Measurements from ENCODE around the gene SEC14L2.
"Not testable (repeated sequence)": the region's sequence is repeated elsewhere in the genome, so short reads cannot be mapped to it uniquely, and the experiment has no call there.

The SEC14L2 gene

DNA sequence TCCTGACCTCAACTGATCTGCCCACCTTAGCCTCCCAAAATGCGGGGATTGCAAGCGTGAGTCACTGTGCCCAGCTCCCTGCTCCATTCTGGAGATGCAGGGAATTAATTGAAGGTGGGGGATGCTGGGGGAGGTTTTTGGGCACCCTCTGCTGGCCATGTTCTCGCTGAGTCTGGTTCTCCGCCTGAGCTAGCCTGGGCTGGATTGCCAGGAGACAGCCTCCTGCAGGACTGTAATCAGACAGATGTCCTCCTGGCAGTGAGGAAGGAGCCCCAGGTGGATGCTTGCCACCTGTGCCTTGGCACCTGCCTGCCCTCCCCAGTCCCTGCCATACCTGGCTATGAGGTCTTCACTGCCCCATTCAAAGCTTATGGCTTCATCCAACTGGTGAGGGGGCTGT, 34.1 kb downstream of the SEC14L2 start:
- DNase-seq, result no peak

DNA sequence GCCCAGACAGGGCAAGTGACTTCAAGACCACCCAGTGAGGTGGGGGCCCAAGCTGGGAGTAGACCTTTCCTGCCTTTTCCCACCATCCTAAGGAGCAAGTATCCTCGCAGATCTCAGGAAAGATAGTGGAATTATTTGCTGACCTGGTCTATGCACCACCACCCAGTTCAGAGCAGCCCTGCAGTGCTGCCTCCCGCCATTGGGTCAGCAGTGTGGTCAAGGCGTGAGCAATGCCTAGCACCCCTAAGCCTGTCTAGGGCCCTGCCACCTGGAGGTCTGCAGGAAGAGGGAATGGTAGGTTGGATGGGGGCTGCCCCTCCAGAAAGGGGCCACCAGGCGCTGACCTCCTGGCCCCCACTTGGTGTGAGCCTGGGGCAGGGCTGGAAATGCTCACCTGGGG, 35.3 kb downstream of the SEC14L2 start:
- DNase-seq, result no peak

DNA sequence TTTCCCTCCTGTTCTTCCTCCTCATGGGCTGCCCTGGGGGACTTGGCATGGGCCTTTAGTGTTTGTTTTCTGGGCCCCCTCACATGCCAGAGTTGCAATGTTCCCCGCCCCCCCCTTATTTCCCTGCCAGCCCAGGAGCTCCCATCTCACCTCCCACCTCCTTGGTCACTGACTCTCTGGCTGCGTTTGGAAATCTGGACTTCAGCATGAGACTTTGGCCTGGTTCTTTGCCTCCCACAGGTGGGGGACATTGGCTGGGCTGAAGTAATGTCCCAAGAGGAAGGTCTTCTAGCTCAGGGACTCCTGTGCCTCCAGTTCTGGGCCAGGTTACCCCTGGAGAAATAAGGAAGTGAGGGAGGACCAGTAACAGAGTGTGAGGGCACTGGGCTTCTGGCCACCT, 35.7 kb downstream of the SEC14L2 start:
- no peak for DNase-seq

DNA sequence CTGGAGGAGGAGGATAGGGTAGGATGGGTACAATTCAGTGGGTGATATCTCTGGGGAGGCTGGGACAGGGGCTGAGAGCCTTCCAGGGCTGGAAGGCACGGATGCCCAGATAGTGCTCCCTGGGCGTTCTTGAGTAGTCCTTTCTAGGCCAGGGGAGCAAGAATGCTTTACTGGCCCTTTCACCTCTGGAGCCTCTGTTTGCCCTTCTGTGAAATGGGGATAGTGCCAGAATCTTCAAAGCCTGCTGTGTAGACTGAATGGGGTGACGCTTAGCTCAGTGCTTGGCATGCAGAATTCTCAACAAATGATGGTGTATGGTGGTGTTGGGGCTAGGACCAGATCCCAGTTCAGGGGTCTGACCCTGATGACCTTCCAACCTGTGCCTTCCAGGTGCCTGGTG, 36.4 kb downstream of the SEC14L2 start:
- no peak for DNase-seq

DNA sequence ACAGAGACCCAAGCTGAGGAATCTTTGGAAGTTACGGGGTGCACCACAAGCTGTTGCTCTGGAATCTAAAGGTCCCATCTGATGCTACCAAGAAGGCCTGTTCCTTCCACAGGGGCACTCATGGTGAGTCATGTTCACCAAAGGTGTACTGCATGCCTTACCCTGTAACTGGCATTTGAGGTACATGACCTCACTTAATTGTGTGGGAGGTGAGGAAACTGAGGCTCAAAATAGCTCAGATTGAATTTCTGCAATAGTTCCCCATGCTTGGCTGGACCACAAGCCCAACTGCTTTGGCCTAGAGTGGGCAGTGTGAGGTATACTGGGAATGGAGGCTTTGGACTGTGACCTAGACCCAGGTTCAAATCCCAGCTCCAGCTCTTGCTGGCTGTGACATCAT, 37.0 kb downstream of the SEC14L2 start:
- no peak for DNase-seq

DNA sequence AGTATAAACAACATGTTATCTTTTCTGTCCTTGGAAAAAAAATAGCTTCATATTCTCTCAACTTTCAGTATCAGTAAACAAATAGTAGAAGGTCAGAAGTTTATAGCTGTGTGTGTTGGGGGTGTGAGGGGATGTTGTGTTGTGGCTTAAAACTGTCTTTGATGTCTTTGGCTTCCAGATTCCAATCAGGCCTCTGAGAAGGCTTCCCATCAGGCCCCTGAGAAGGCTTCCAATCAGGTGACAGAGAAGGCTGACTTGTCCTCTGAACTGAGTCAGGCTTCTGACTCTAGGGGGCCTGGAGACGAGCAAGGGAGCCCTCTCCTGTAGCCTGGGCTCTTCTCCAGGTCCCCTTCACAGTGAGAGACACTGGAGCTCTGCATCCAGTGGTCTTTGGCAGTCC, 38.0 kb downstream of the SEC14L2 start:
- DNase-seq, result no peak

DNA sequence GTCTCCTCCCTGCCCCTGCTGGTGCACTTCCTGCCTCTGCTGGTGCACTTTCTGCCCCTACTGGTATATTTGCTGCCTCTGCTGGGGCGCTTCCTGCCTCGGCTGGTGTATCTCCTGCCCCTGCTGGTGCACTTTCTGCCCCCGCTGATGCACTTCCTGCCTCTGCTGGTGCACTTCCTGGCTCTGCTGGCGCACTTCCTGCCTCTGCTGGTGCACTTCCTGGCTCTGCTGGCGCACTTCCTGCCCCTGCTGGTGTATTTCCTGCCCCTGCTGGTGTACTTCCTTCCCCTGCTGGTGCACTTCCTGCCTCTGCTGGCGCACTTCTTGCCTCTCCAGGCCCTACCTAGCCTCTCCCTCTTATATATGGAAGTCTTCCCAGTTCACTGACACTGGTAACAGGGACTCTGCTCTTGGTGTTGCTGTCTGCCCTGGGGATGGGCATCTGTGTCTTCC, 38.9 kb downstream of the SEC14L2 start:
- DNase-seq, result peak; percentile 92 to 96

DNA sequence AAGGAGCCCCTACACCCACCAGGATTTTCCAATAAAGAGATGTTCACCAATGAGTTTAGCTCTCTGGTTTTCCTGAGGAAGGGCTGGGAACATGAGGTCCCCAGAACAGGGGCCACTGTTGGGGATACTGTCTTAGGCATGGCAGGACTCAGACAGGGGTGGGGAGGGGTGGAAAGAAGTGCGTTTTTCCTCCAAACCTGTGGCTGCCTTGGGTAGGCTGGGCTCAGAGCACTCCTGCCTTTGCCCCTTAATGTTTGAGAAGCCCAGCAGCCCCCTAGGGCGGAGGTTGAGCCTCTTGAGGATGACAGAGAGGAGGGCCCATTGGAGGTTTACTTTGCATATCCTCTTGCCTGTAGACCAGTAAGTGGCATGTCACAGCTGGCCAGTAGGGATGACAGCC, 39.4 kb downstream of the SEC14L2 start:
- DNase-seq, result no peak

DNA sequence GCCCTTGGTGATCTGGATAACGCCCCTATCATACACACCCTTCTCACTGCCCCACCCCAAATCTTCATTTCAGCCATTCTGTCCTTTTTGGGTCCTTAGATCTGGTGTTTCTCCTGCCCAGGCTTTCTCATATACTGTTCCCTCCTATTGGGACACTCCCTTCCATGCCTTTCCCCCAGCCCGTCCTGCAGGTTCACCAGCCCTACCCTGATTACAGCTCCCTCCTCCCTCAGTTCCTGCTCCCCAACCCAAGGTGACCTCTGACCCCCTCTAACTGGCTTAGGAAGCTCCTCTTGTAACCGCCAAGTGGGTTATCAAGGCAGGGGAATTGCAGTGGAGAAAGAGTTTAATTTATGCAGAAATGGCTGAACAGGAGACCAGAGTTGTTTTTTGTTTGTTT, 41.7 kb downstream of the SEC14L2 start:
- DNase-seq, result no peak

DNA sequence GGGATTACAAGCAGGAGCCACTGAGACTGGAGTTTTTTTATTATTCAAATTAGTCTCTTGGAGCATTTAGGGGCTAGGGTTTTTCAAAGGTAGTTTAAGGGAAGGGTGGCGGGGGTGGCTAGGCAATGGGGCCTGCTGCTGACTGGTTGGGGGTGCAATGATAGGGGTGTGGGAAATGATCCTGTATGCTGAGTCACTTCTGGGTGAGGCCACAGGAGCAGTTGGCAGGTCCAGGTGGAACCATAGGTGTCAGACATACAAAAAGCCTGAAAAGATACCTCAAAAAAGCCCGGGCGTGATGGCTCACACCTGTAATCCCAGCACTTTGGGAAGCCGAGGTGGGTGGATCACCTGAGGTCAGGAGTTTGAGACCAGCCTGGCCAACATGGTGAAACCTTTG, 42.4 kb downstream of the SEC14L2 start:
- DNase-seq, result no peak

DNA sequence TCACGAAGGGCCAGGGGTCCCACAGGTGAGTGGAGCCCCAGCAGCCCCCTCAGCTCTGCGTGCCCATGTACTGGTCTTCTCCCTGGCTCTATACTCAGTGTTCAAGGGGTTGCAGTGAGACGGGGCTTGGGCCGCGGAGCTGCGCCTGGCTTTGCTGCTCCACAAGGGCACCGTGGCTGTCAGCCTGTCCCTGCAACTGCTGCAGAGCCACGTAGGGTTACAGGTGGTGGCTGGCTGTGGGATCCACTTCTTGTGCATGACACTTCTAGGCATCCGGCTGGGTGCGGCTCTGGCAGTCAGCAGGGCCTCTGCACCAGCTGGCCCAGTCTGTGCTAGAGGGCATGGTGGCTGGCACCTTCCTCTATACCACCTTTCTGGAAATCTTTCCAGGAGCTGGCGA, 43.0 kb downstream of the SEC14L2 start:
- DNase-seq, result no peak

DNA sequence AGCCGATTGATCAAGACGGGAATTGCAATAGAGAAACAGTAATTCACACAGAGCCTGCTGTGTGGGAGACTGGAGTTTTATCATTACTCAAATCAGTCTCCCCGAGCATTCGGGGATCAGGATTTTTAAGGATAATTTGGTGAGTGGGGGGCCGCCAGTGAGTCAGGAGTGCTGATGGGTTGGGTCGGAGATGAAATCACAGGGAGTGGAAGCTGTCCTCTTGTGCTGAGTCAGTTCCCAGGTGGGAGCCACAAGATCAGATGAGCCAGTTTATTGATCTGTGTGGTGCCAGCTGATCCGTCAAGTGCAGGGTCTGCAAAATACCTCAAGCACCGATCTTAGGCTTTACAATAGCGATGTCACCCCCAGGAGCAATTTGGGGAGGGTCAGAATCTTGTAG, 44.3 kb downstream of the SEC14L2 start:
- DNase-seq, result no peak

DNA sequence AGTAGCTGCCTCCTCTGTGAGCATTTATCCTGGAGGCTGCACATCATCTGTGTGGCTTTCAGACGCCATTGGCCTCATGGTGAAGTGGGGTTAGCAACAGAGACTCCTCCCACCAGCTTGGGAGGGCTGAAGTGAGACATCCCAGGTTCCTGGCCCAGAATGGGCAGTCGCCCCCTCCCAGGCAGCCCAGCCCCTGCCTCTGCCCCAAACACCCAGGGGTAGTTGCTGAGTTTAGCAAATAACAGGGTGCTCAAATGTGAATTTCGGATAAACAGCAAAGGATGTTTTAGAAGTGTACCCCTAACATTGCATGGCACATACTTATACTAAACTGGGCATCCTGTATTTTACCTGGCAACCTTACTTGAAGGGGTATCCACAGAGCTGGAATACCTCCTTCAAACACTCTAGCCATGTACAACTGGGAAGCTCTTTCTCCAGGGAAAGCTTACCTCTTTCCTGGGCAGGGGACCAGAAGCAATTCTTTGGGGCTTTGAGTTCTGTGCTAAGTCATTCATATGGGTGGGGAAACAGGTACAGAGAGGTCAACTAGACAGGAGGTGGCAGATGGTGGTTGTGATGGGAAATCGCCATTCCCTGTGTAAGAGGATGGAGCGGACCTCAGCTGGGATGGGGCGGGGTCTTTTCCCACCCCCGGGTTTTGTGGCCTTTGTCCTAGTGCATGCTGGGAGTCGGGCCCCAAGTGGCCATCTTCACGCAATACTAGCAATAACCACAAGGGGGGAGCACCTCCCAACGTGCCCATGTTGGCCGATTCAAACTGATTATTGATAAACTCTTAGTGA, 48.0 kb downstream of the SEC14L2 start:
- peak; percentile 53 to 66 for DNase-seq

DNA sequence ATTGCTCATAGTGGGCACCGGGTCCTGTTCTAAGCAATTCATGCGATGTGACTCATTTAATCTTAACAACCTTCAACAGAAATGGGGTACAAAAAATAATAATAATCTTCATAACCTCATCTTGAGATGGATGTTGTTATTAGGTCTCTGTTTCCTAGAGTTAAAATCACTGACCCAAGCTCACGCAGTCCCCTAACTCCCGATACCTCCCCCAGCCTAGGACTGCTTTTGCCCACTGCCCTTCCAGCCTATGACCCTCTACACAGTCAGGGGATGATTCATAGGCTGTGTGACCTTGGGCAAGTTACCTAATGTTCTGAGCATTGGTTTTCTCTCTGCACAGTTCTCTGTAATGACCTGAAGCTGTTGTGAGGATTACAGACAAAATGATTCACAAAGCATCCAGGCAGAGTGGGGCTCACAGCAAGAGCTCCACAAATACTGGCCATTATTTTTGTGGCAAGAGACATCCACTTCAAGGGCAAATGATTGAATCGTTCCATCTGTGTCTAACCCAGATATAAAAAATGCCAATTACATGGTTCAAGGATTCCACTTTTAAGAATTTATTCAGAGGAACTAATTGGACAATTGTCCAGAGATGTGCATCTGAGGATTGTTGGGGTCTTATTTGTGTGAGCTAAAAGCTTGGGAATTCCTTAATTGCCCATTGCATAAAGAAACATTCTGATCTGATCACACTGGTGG, 48.8 kb downstream of the SEC14L2 start:
- DNase-seq, result no peak

DNA sequence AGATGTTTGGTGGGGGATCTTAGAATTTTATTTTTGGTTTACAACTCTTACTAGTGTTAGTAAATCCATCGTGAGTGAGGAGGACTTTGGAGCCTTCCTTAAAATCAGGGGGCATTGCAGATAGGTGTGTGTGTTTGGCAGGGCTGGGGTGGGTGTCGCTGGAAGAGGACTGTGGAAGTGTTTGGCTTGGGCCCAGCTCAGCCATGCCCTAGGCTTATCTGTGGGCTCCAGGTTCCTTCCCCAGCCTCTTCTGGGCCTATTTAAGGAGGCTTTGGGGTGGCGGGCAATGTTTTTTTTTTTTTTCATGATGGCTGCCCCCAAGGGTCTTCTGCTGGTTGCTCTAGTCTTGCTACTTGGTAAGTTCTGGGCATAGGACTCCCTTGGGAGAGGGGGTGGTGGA, 50.8 kb downstream of the SEC14L2 start:
- no peak for DNase-seq

DNA sequence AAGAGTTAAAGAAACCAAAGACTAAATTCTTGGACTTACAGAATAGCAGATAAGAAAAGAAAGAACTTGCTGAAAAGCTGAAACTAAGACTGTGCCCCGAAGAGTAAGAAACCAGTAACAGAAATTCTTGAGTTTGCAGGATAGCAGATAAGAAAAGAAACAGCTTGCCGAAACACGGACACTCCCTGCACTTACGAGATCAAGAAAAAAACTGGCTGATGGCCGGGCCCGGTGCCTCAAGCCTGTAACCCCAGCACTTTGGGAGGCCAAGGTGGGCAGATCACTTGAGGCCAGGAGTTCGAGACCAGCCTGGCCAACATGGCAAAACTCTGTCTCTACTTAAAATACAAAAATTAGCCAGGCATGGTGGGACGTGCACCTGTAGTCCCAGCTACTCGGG, 54.7 kb downstream of the SEC14L2 start:
- not testable (repeated sequence) for DNase-seq

DNA sequence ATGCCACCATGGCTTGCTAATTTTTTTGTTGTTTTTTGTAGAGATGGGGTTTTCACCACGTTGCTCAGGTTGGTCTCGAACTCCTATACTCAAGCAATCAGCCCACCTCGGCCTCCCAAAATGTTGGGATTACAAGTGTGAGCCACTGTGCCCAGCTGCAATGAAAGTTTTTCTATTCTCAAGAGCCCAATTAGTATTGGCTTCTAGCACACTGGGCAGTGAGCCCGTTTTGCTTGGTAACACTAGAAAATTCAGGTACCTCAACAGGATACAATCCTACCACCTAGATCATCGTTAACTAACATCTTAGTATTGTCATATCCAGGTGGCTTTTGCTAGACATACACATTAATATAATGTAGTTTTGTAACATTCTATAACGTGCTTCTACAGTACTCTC, 56.0 kb downstream of the SEC14L2 start:
- no peak for DNase-seq

DNA sequence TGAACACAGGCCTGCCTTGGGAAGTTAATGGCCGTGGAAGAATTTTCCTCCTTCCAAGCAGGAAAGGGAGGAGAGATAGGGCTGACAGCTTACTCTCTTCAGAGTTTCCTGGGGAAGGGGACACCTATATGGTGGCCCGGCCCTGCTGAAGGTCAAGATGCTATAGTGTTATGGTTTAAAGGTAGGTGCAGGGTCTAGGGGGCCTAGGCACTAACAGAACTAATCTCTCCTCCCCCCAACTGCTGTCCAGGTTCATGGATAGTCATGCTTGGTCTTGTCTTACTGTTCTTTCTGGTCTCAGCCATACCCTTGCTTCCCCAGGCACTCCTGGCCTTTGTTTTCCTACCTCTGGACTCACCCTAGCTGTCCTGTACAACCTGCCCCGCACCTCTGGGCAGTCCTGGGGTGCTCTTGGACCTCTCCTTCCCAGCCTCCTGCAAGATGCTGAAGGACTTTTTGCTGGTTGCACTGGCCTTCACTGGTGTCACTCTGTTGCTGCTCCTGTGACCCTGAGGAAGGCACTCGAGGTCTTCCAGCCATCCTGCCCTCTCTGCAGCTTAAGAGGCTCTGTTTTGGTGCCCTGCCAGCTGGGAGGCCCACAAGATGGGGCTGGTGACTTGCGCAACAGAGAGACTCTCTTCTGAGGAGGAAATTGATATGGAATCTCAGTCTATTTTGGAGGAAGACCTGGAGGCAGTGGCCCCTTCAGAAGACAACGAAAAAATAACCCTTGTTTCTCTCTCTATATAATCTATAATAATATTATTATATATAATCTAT, 57.1 kb downstream of the SEC14L2 start:
- DNase-seq, result no peak

DNA sequence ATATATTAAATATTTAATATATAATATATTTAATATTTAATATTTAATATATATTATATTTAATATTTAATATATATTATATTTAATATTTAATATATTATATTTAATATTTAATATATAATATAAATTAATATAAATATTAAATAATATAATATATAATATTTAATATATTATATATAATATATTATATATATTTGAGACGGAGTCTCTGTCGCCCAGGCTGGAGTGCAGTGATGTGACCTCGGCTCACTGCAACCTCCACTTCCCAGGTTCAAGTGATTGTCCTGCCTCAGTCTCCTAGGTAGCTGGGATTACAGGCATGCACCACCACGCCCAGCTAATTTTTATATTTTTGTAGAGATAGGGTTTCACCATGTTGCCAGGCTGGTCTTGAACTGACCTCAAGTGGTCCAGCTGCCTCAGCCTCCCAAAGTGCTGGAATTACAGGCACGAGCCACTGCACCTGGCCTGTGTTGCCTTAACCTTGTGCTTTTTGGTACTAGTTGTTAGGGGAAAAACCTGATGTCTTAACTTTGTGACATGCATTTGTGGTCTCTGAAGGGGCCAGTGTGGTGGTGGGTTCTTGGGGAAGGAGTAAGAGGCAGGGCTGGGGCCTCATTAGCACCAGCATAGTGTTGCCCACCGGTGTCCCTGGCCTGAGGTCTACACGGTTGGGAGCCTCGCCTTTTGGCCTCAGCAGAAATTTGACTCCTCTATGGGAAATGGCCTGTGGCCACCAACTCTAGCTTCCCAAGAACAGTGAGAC, 58.4 kb downstream of the SEC14L2 start:
- DNase-seq, result no peak

DNA sequence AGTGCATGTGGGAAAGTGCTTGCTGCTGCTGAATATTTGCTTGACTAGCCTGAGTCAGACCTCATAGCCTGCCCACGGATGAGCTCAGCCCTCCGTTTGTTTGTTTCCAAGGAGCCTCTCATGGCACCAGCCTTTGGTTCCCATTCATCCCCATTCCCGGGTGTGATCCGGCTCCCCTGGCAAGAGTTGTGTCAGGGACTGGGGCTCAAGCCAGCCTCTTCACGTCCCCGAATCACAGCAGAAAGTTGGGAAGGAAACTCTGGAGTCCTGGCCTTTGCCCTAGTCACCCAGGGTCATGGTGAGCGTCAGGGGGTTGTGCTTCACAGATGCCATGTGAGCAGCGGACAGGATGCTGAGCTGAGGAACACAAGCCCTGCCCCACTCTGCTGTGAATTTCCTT, 61.2 kb downstream of the SEC14L2 start:
- no peak for DNase-seq

DNA sequence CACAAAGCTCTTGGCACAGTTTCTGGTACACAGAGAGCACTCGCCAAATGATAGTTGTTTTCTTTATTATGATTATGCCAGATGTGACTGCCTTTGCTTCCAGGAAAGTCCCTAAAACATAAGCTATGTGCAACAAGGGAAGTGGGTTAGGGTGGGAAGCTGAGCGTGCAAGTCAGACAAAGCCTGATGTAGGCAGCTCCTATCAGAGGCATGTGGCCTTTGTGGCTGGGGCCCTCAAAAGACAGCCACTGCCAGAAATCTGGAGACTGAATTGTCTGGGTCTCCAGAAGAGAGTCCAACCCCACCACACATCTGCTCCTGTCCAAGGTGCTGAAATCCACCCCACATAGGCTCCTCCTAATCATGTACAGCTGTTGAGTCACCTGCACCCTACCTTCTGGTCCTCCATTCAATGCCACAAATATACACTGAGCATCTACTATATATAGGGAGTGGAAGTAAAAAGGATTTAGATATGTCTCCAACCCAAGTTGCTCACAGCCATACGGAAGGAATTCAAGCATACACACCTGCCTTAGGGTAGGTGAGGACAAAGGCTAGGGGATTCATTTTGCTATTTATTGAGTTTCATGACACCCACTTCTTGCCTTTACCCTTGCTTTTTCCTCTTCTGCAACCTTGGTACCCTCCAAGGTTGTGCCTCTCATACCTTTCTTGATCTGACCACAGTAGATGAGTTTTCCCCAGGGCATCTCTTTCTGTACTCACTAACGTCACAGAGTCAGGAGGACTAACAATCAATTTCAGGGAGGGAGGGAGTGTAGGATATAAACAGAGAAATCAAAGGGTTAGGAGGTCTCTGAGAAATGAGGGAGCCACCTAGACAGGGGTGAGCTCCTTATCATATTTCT, 62.6 kb downstream of the SEC14L2 start:
- no peak for DNase-seq

DNA sequence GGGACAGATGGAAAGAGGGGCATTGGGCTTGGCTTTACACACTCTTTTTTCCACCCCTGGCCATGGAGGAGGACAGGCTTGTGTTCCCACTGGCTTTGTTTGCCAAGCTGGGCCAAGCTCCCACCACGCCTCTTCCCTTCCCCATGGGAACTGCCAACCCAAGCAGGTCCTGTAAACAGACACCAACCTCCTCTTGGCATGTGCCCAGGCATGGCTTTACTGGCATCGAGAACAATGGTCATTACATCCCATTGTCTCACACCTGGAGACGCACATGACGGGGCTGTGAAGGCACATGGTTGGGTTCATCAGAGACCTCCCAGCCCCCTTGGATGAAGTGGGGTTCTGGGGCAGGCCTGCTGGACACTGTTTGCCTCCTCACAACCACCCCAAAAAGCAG, 63.3 kb downstream of the SEC14L2 start:
- no peak for DNase-seq
